SK-N-SH (cell line): ENCODE results near the gene ERC1. TPM values are rescaled to one million over a fixed set of nuclear protein-coding genes. Genes with fewer than 3 reads are reported as not detected.

ENCODE experiments used
- CTCF ChIA-PET: fragments of 300-600, 350-600 bp; formaldehyde crosslinking; extraction: SDS; loops from one replicate; lab custom pipeline; 2021; lab: Yijun Ruan, JAX
- POLR2A ChIA-PET: fragments of 350-600 bp; sonication (Branson Sonifier 250); formaldehyde crosslinking; extraction: SDS; loops from one replicate; lab custom pipeline; 2020; ENCODE audit warnings: antibody characterized with exemption, inconsistent platforms; lab: Yijun Ruan, JAX
- DNase-seq: peaks from one replicate; pipeline ENCODE4 v3.0.0; 2012
- H2AFZ ChIP-seq: fragments of 200-600 bp; sonication (generic); 2 replicates; pipeline ENCODE4 v1.8.1; 2016; ENCODE audit warnings: antibody characterized with exemption, mild to moderate bottlenecking, low read depth
- H3F3A ChIP-seq: fragments of 200-600 bp; sonication (generic); replicated peaks from 2 replicates; pipeline ENCODE3; 2016; ENCODE audit warnings: antibody characterized with exemption, mild to moderate bottlenecking; ENCODE audit not compliant: insufficient read depth
- H3K27ac ChIP-seq, 2 experiments: fragments of 200-500 bp in 1 of 2; fragments of 200-600 bp in 1 of 2; sonication (Bioruptor generic) in 1 of 2; sonication (generic), shearing (Covaris generic) in 1 of 2; 2 replicates each; pipeline versions ENCODE4 v1.5.1 to v1.6.1; 2014 to 2016; ENCODE audit warnings: low read depth in 2 of 2, inconsistent platforms in 1 of 2, low read length in 1 of 2, mild to moderate bottlenecking in 1 of 2, mixed read lengths in 1 of 2
- H3K27me3 ChIP-seq: fragments of 200-600 bp; sonication (generic), shearing (Covaris generic); 2 replicates; pipeline ENCODE4 v1.6.1; 2016; ENCODE audit warnings: mixed run types; ENCODE audit not compliant: insufficient read depth
- H3K36me3 ChIP-seq, 2 experiments: fragments of 200-500 bp in 1 of 2; fragments of 200-600 bp in 1 of 2; sonication (Bioruptor generic) in 1 of 2; sonication (generic) in 1 of 2; replicated peaks in 1 of 2; 2 replicates each; pipeline versions ENCODE3 to v1.5.1; 2014 to 2016; ENCODE audit warnings: low read length in 1 of 2, mild to moderate bottlenecking in 1 of 2; ENCODE audit not compliant: insufficient read depth in 2 of 2, control insufficient read depth in 1 of 2
- H3K4me1 ChIP-seq, 2 experiments: fragments of 200-500 bp in 1 of 2; fragments of 200-600 bp in 1 of 2; sonication (Bioruptor generic) in 1 of 2; sonication (generic), shearing (Covaris generic) in 1 of 2; 2 replicates each; pipeline versions ENCODE4 v1.5.1 to v1.6.1; 2014 to 2016; ENCODE audit warnings: low read depth in 1 of 2, low read length in 1 of 2, mixed run types in 1 of 2; ENCODE audit not compliant: insufficient read depth in 2 of 2, control insufficient read depth in 1 of 2
- H3K4me2 ChIP-seq: fragments of 200-600 bp; sonication (generic), shearing (Covaris generic); 2 replicates; pipeline ENCODE4 v1.6.1; 2017; ENCODE audit warnings: mixed run types
- H3K4me3 ChIP-seq, 2 experiments: fragments of 200-500 bp in 1 of 2; fragments of 200-600 bp in 1 of 2; sonication (Bioruptor generic) in 1 of 2; sonication (generic), shearing (Covaris generic) in 1 of 2; 2 replicates each; pipeline versions ENCODE4 v1.5.1 to v1.8.1; 2014 to 2016; ENCODE audit warnings: low read depth in 2 of 2, inconsistent platforms in 1 of 2, low read length in 1 of 2, mild to moderate bottlenecking in 1 of 2, mixed read lengths in 1 of 2, moderate library complexity in 1 of 2
- H3K79me2 ChIP-seq: fragments of 200-600 bp; sonication (generic); 2 replicates; pipeline ENCODE4 v1.8.1; 2017; ENCODE audit warnings: mild to moderate bottlenecking; ENCODE audit not compliant: insufficient read depth
- H3K9ac ChIP-seq: fragments of 200-600 bp; sonication (generic); 2 replicates; pipeline ENCODE4 v1.6.1; 2017; ENCODE audit warnings: mixed run types
- H3K9me2 ChIP-seq: fragments of 200-600 bp; sonication (generic); 2 replicates; pipeline ENCODE4 v1.6.1; 2017; ENCODE audit warnings: mixed run types
- H3K9me3 ChIP-seq: fragments of 200-600 bp; sonication (generic); 2 replicates; pipeline ENCODE4 v1.6.1; 2017; ENCODE audit warnings: mixed run types, mild to moderate bottlenecking, moderate library complexity
- H4K20me1 ChIP-seq: fragments of 200-600 bp; sonication (generic); 2 replicates; pipeline ENCODE4 v1.6.1; 2017; ENCODE audit warnings: mild to moderate bottlenecking, mixed run types; ENCODE audit not compliant: insufficient read depth
- CTCF ChIP-seq: fragments of 200-600 bp; sonication (generic); IDR thresholded peaks from 2 replicates; pipeline ENCODE4 v1.6.1; 2017; ENCODE audit warnings: antibody characterized with exemption, mild to moderate bottlenecking, moderate library complexity
- EP300 ChIP-seq, 2 experiments: IDR thresholded peaks; 2 replicates each; pipeline versions ENCODE4 v1.4.0 to v1.6.1; 2012; ENCODE audit warnings: borderline replicate concordance in 1 of 2, low read depth in 1 of 2, low read length in 1 of 2
- FOSL2 ChIP-seq: IDR thresholded peaks from 2 replicates; pipeline ENCODE4 v1.4.0; 2012; ENCODE audit warnings: low read depth, mild to moderate bottlenecking, moderate library complexity, borderline replicate concordance
- FOXJ3 ChIP-seq: sonication (generic); formaldehyde crosslinking; IDR thresholded peaks from 2 replicates; pipeline ENCODE4 v1.5.1; 2020; ENCODE audit warnings: mild to moderate bottlenecking, missing genetic modification reagents
- FOXM1 ChIP-seq: IDR thresholded peaks from 2 replicates; pipeline ENCODE4 v1.4.0; 2012; ENCODE audit warnings: low read depth, mild to moderate bottlenecking
- GATA2 ChIP-seq: sonication (generic); formaldehyde crosslinking; IDR thresholded peaks from 2 replicates; pipeline ENCODE4 v1.5.0; 2020; ENCODE audit warnings: mild to moderate bottlenecking, missing genetic modification reagents
- IRF3 ChIP-seq: fragments of 150-350 bp; IDR thresholded peaks from 2 replicates; pipeline ENCODE4 v1.6.1; 2016; ENCODE audit warnings: mild to moderate bottlenecking, low read depth, low read length
- JUND ChIP-seq: IDR thresholded peaks from 2 replicates; pipeline ENCODE4 v1.4.0; 2012
- MAX ChIP-seq: IDR thresholded peaks from 2 replicates; pipeline ENCODE4 v1.4.0; 2012; ENCODE audit warnings: low read depth
- MEF2A ChIP-seq: IDR thresholded peaks from 2 replicates; pipeline ENCODE4 v1.4.0; 2012; ENCODE audit warnings: low read depth, borderline replicate concordance
- NFIC ChIP-seq: IDR thresholded peaks from 2 replicates; pipeline ENCODE4 v1.4.0; 2012; ENCODE audit warnings: borderline replicate concordance
- PBX3 ChIP-seq: IDR thresholded peaks from 2 replicates; pipeline ENCODE4; 2012
- POLR2AphosphoS5 ChIP-seq: IDR thresholded peaks from 2 replicates; pipeline ENCODE4 v1.6.1; 2012; ENCODE audit warnings: low read depth, low read length
- REST ChIP-seq: IDR thresholded peaks from 2 replicates; pipeline ENCODE4 v1.6.1; 2012; ENCODE audit warnings: mild to moderate bottlenecking, low read depth, low read length, moderate library complexity
- RXRA ChIP-seq: IDR thresholded peaks from 2 replicates; pipeline ENCODE4 v1.4.0; 2012; ENCODE audit warnings: low read depth, mild to moderate bottlenecking, borderline replicate concordance
- SMC3 ChIP-seq: IDR thresholded peaks from 2 replicates; pipeline ENCODE4 v1.6.1; 2012; ENCODE audit warnings: low read depth, low read length, improper control_type of control experiment
- TCF12 ChIP-seq: IDR thresholded peaks from 2 replicates; pipeline ENCODE4 v1.4.0; 2012
- USF1 ChIP-seq: IDR thresholded peaks from 2 replicates; pipeline ENCODE4 v1.4.0; 2012; ENCODE audit warnings: low read depth, borderline replicate concordance
- YY1 ChIP-seq: IDR thresholded peaks from 2 replicates; pipeline ENCODE4 v1.4.0; 2012; ENCODE audit warnings: low read depth, mild to moderate bottlenecking
- WGBS: methylation state at CpG from one replicate; pipeline ENCODE4 v1.1.6; 2017; ENCODE audit warnings: low lambda C conversion rate; 5-methylcytosine and 5-hydroxymethylcytosine counted together
- polyA plus RNA-seq, 3 experiments: library from polyadenylated mRNA; depleted of rRNA; stranded (reverse); fragments of >200 nt; gene quantifications; 2 replicates each; pipeline ENCODE4 v1.2.3, GENCODE V29; 2012

Gene ERC1
- polyA plus RNA-seq, 1 of the 3 experiments (the other 2 are of a cell fraction), result 7.5 TPM

GRCh38 chr12:1499351-1499750 is 508.3 kb downstream of the ERC1 start:
- TF ChIP-seq RXRA, result no peak
- no peak for TF ChIP-seq NFIC
- TF ChIP-seq POLR2AphosphoS5, result no peak
- Histone ChIP-seq H3F3A (peaks cover 3% of the 10 kb centered on the region), H3K79me2 (no peaks in the 10 kb centered on the region), H3K9me3 (no peaks in the 10 kb centered on the region), H3K9ac (no peak overlapping the region), H4K20me1 (no peaks in the 10 kb centered on the region), H3K27me3 (no peaks in the 10 kb centered on the region), H3K4me2 (no peak overlapping the region), H3K4me1 (peaks cover 0 to 5% of the 10 kb centered on the region in 2 experiments; a peak in 1 of 4 replicates), H3K27ac (no peak overlapping the region), H2AFZ (no peak overlapping the region), H3K9me2 (no peaks in the 10 kb centered on the region), H3K4me3 (no peak overlapping the region), H3K36me3 (no peaks in the 10 kb centered on the region)
- 91% methylated on average over 12 of the region's 12 CpGs for WGBS
- ChIA-PET CTCF (no interaction called here), POLR2A (no interaction called here)
- DNase-seq, result no peak

GRCh38 chr12:1500095-1500801 is 509.2 kb downstream of the ERC1 start:
- no peak for DNase-seq
- ChIA-PET POLR2A (no interaction called here), CTCF (no interaction called here)
- Histone ChIP-seq H3K27ac (no peak overlapping the region), H3K36me3 (no peaks in the 10 kb centered on the region), H3K79me2 (no peaks in the 10 kb centered on the region), H3F3A (peaks cover 3% of the 10 kb centered on the region), H3K4me3 (no peak overlapping the region), H3K4me1 (peaks cover 0 to 5% of the 10 kb centered on the region in 2 experiments; a peak in 1 of 4 replicates), H3K9ac (no peak overlapping the region), H3K27me3 (no peaks in the 10 kb centered on the region), H4K20me1 (no peaks in the 10 kb centered on the region), H3K9me3 (no peaks in the 10 kb centered on the region), H2AFZ (no peak overlapping the region), H3K9me2 (no peaks in the 10 kb centered on the region), H3K4me2 (no peak overlapping the region)
- no peak for TF ChIP-seq CTCF
- TF ChIP-seq JUND, result no peak
- no peak for TF ChIP-seq SMC3
- no peak for TF ChIP-seq EP300 (IDR thresholded peaks at IDR 0.05; ENCODE audit: borderline replicate concordance in 1 of 2, low read depth in 1 of 2, low read length in 1 of 2)
- no peak for TF ChIP-seq FOXM1
- no peak for TF ChIP-seq FOXJ3 (CRISPR knock-in tag)
- peak; percentile 42; the same call in 1 of the 2 replicates for TF ChIP-seq TCF12
- TF ChIP-seq MEF2A, result no peak
- TF ChIP-seq IRF3, result no peak
- TF ChIP-seq RXRA, result no peak
- TF ChIP-seq YY1, result no peak
- no peak for TF ChIP-seq GATA2
- no peak for TF ChIP-seq USF1
- TF ChIP-seq PBX3, result peak; percentile 18; the same call in 1 of the 2 replicates
- no peak for TF ChIP-seq MAX
- no peak for TF ChIP-seq FOSL2
- 0 out of 2 replicates have a peak, but pooled peaks have one; percentile 37 for TF ChIP-seq NFIC
- TF ChIP-seq REST, result no peak
- 88% methylated on average over 31 of the region's 36 CpGs for WGBS
